HuH-7 (cell line): ENCODE measurements around the gene CDK5R2.

ENCODE experiments used
- DNase-seq: peaks from one replicate; pipeline ENCODE4 v3.0.0; 2011; ENCODE audit warnings: low spot score

Gene CDK5R2

DNA sequence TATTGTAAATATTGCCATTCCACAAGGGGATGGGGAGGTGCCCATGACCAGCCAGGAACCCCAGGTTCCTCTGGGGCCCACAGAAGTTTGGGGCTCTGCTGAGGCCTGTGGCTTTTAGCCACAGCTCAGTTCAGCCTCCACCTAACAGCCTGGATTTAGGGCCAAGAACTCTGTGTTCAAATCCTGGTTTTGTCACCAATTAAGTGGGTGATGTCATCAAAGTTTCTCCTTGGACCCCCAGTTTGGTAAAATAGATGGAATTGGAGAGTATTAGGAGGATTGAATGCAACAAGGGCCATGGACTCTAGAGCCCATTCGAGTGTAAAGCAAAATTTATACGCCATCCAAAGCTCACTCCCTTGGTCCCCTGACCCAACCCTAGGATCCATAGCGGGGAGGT lies 28.7 kb downstream of the CDK5R2 start:
- DNase-seq, result no peak

GRCh38 chr2:218988650-218989049 lies 29.2 kb downstream of the CDK5R2 start:
- no peak for DNase-seq

- DNase-seq, result no peak
Measured at GRCh38 chr2:218990052-218990451, 30.6 kb downstream of the CDK5R2 start.

DNA sequence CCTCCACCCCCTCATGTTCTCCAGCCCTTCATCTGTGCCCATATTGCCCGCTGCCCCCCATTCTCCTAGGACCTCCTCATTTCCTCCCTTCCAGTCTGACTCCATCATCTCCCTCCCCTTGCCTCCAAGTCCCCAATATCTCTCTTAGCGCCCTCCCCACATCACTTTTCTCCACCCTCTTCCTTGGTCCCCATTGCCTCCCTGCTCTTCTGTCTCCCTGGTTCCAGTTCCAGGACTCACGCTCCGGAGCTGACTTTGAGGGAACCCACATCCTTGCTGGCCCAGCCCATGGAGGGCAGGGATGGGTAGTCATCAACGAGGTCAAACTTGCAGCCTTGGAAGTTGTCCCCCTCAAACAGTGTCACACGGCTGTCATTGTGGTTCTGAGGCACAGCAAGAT lies 31.1 kb downstream of the CDK5R2 start:
- no peak for DNase-seq

- DNase-seq, result no peak
Measured at GRCh38 chr2:218991674-218992168, 32.3 kb downstream of the CDK5R2 start.

DNA sequence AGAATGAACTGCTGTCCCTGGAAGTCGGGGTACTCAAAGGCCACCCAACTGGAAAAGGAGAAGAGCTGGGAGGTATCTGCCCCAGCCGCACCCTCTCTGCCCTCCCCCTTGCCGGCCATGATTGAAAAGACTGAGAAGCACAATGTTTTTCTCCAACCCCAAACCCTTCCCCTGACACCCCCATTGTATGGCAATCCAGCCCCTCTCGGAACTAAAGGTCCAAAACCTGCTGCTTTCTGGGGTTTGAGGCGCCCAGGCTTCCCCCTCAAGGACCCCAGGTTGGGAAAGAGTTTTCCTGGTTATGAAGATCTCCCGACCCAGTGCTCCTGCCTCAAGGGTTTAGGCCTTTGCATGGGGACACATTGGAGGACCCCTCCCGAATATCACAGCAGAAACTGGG lies 32.7 kb downstream of the CDK5R2 start:
- DNase-seq, result no peak

DNA sequence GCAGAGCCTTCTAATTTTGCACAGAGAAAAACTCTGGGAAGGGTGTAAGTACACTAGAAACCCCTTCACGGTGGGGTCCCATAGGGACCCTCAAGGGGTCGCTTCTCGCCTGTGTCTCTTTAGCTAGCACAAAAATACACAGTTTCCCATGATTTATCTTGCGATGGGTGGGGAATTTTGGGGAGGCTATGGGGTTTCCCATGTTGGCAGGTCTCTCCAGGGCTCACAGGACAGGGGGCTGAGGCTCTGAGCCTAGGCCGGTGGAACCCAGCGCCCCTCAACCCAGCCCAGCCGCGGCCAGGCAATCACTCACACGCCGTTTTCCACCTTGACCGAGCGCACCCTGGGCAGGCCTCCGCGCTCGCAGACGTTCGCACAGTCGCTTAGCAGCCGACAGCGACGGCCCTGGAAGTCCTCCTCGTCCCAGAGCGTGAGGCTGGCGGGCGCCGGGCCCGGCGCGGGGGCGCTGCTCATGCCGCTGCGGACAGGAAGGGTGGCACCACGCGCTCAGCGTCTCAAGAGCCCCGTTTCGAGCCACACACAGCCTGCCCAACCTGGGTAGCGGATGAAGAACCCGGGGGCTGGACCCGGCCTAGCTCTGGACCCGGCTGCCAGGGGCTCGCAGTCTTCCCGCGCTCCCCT lies 33.4 kb downstream of the CDK5R2 start:
- no peak for DNase-seq

GRCh38 chr2:218993345-218994315 lies 34.2 kb downstream of the CDK5R2 start, which contains the start of gene CRYBA2:
Gene CRYBA2 (minus strand): TSS chr2:218993422. CDS start chr2:218993176, 246 bp downstream.
- no peak for DNase-seq

DNA sequence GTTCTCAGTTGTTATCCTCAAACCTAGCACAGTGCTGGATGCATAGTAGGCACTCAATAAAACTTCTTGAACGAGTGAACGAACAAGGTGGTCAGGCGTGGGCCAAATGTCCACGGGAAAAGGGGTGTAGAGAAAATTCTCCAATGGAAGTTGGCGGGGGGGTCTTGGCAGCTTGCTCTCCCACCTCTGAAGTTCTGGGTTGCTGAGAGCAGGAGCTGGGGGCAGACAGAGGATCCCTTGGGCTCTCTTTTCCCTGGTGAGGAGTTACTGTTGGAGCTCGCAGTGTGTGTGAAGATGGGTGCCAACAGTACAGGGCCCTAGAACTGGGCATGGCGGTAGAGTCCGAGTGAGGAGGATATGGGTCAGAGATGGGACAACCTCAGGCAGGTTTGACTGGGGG lies 36.1 kb downstream of the CDK5R2 start:
- DNase-seq, result no peak

DNA sequence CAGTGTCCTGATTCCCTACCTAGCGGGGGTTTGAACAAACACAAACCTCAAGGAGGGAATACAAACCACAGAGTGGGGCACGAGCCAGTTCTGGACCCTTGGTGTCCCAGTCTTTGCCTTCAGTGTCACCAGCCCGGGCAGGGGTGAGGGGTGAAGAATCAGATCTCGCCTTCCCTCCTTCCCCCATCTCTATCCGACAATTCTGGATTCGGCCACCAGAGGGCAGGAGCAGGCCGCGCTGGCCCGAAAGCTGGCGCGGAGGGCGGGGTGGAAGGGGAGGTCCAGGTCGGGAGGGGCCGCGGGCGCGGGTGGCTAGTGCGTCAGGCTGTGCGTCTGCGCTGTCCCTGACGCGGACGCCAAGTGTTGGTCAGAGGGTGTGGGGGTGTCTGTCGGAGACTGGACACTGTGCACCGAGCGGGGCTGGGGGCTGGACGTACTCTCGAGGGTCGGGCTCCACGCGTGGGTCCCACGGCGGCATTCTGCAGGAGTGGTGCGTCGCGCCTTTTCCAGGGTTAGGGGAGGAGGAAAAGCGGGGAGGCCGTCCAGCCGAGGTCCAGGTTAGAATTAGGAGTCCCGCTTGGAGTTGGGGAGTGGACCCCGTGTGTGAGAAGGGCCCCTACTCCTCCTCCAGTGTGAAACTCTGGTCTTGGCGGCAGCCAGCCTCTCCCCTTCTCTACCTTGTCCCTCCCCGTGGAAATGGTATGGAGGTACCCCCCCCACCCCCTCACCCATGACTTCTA lies 36.7 kb downstream of the CDK5R2 start:
- DNase-seq, result peak; percentile 97

DNA sequence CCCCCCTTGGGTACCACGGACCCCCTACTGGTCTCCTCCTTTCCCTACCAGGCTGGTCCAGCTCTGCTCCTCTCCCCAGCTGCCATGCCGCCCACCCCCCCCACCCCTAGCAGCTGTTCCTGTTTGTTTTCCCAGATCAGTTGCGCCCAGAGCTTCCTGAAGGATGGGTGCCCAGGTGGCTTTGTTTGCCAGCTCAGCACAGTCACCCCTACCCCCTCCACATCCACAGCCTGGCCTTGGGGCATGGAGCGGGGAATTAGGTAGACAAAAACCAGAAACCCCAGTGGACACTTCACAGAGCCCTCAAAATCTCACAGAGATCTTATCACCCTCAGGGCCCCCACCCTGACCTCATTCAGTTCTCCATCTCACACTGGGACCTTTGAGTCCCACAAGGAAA lies 37.5 kb downstream of the CDK5R2 start:
- DNase-seq, result no peak

DNA sequence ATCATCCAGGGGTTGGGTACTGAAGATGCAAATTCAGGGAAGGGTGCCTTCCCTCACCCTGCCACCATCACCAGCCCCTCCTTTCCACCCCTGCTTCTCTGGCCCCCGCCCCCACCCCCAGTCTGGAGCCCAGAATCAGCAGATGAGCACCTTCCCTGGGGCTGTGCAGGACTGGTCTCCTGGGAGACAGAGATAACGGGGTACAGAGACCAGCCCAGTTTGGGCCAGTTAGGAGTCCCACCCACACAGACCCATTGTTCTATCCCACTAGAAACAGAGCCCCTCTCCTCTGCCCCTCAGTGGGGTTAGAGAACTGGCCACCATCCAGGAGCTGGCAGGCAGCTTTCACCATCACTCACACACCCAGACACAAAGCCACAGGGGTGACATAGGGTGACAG lies 38.3 kb downstream of the CDK5R2 start:
- DNase-seq, result no peak

GRCh38 chr2:218998414-218999002 lies 39.0 kb downstream of the CDK5R2 start:
- no peak for DNase-seq

- no peak for DNase-seq
Measured at GRCh38 chr2:218999021-218999880, 39.8 kb downstream of the CDK5R2 start.

- DNase-seq, result no peak
Measured at GRCh38 chr2:218999881-219000568, 40.6 kb downstream of the CDK5R2 start.

- no peak for DNase-seq
Measured at GRCh38 chr2:219000569-219000960, 41.1 kb downstream of the CDK5R2 start.

DNA sequence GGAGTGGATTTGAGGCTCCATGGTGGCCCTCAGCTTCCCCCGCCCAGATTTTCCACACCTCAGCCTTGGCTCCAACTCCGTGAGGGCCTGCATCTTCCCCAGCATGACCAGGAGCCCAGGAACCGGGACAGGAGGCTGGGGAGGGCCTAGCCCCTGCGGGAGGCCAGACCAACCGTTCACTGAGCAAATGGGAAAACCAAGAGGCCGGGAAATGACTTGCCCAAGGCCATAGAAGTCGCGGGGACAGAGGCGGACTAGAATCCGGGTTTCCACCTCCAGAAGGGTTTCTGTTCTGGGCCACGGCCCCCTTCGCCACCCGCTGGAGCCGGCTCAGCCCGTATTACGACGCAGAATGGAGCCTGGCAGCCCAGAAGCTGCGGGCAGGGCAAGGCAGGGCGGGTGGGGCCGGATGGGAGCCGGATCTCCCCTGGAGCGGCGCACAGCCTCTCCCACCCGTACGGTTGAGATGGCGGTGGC lies 41.7 kb downstream of the CDK5R2 start:
- no peak for DNase-seq

DNA sequence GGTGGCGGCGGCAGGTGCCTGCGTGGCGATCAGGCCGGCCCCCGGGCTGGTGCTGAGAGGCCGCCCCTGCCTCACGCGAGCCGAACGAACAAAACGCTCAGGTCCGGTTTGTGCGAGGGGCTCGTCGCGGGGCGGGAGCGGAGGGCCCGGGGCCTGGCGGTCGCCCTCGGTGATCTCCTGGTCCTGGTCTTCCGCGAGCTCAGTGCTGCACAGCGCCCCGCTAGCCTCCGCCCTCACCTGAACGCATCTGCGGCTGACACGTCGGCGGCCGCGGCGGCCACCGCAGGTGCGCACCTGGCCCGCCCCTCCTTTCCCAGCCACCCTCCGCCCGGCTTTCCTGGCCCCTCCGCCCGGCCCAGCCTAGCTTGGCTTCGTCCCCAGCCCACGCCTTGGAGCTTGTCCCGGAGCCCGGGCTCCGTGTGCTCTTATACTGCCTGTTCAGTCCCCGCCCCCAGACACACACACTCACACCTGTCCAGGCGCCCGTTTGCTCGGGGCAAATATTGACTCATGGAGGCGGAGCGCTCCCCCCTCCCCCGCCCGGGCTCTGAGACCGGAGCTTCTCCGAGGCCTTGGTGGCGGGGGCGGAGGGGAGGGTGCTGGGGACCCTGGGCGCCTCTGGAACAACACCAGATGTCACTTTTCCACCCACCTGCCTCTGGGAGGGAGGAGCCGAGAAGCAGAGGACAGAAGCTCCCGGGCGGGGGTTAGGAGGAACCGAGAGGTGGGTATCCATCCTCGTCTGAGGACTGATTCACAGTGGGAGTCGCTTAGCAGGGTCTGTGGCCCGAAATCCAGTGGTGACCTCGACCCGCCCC lies 42.3 kb downstream of the CDK5R2 start:
- DNase-seq, result peak; percentile 81
